Measurements from ENCODE around the gene PRKCA.
A peak's percentile ranks its signal among the peaks of the same experiment; 100 is the strongest.
"Not testable (repeated sequence)": the region's sequence is repeated elsewhere in the genome, so short reads cannot be mapped to it uniquely, and the experiment has no call there.

Gene PRKCA

DNA sequence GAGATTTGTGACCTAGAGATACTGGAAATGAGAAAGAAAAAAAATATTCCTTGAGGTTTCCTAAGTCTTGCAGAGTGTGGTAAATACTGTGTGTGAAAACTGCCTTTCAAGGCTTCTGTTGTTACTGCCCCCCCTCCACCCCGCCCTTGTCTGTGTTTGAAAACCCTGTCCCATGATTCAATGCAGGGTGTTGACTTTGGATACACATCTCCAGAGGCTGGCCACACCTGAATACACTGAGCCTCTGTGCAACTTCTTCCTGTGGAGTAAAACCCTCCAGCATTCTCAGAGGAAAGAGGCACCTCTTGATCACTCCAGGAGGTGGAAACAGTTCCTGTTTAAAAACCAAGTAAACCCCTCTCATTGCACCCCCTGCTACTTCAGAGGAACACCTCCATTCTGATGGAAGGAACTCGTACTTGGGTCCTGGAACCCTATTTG is 409.5 kb downstream of the PRKCA start:
- H3K4me3 Mint-ChIP-seq, result peak overlapping the region; percentile 20

DNA sequence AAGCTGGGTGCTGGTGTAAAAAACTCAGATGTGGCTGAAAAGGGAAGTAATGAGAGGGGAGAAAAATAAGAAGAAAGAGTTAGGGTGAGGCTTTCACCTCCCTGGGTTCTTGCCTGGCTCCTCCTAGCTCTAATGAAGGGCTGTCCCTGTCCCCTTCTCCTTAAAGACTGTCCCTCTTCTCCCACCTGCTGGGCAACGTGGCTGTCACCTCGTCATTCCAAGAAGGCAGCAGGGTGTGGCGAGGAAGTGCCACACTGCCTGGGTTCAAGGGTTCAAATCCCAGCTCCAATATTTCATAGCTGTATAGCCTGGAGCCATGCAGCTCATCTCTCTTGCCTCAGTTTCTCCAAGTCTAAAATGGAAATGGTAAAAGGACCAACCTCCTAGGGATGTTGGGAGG is 410.0 kb downstream of the PRKCA start:
- DNase-seq (ENCODE audit: low spot score in 2 of 2) (no peak), ATAC-seq (no peak)
- Mint-ChIP-seq H3K27ac (peak overlapping the region; percentile 99), H3K4me1 (peaks cover 52% of the 10 kb centered on the region), H3K9me3 (no peaks in the 10 kb centered on the region), H3K36me3 (peaks cover 15% of the 10 kb centered on the region), H3K4me3 (peak overlapping the region; percentile 20)

More for the DNA sequence above, 409.5 kb downstream of the PRKCA start:
- peak overlapping the region; percentile 99 for H3K27ac Mint-ChIP-seq
- DNase-seq (ENCODE audit: low spot score in 2 of 2), result no peak
- H3K4me1 Mint-ChIP-seq, result peaks cover 58% of the 10 kb centered on the region
- no peak for ATAC-seq
- H3K36me3 Mint-ChIP-seq, result peaks cover 15% of the 10 kb centered on the region
- H3K9me3 Mint-ChIP-seq, result no peaks in the 10 kb centered on the region

DNA sequence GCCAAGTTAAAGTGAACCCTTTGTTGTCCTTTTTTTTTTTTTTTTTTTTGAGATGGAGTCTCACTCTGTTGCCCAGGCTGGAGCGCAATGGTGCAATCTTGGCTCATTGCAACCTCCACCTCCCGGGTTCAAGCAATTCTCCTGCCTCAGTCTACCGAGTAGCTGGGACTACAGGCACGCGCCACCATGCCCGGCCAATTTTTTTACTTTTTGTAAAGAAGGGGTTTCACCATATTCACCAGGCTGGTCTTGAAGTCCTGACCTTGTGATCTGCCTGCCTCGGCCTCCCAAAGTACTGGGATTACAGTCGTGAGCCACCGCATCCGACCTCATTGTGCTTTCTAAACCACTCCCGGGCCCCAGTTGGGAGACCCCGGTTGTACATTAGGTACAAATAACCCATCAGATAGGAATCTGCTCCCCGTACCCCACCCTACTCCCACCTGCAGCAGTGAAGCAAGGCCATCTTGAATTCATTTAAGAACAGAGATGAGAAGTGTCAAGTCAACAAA is 410.7 kb downstream of the PRKCA start:
- not testable (repeated sequence) for DNase-seq (ENCODE audit: low spot score in 2 of 2); H3K9me3 Mint-ChIP-seq; ATAC-seq
- H3K36me3 Mint-ChIP-seq, result peaks cover 15% of the 10 kb centered on the region
- H3K4me3 Mint-ChIP-seq, result peak overlapping the region; percentile 55
- peak overlapping the region; percentile 99 for H3K27ac Mint-ChIP-seq
- H3K4me1 Mint-ChIP-seq, result peaks cover 50% of the 10 kb centered on the region

DNA sequence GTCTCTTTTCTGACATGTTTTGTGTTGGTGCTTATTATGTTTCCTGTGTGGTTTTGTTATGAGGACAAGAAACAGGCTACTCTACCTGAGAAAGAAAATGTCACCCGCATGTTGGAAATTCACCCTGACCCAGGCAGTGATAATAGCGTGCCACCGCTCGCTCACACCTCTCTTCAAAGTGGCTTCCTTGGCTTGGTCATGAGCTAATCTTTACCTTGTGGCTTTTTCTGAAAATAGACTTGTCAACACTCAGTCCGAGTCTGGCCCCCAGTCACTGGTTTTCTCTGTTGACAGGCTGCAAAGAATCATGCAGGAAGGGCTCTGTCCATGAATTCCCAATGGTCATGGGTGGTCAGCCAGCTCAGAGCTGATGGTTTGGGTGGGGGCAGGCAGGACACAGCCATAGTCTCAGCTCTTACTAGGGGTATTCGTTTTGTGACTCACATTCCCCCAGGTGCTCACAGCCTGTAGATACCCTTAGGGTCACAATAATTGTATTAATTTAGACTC is 411.2 kb downstream of the PRKCA start:
- H3K4me1 Mint-ChIP-seq, result peaks cover 50% of the 10 kb centered on the region
- H3K9me3 Mint-ChIP-seq, result no peaks in the 10 kb centered on the region
- ATAC-seq (peak; percentile 93), DNase-seq (ENCODE audit: low spot score in 2 of 2) (peak; percentile 38 to 84)
- H3K27ac Mint-ChIP-seq, result peak overlapping the region; percentile 99
- H3K4me3 Mint-ChIP-seq, result peak overlapping the region; percentile 55
- H3K36me3 Mint-ChIP-seq, result peaks cover 15% of the 10 kb centered on the region

DNA sequence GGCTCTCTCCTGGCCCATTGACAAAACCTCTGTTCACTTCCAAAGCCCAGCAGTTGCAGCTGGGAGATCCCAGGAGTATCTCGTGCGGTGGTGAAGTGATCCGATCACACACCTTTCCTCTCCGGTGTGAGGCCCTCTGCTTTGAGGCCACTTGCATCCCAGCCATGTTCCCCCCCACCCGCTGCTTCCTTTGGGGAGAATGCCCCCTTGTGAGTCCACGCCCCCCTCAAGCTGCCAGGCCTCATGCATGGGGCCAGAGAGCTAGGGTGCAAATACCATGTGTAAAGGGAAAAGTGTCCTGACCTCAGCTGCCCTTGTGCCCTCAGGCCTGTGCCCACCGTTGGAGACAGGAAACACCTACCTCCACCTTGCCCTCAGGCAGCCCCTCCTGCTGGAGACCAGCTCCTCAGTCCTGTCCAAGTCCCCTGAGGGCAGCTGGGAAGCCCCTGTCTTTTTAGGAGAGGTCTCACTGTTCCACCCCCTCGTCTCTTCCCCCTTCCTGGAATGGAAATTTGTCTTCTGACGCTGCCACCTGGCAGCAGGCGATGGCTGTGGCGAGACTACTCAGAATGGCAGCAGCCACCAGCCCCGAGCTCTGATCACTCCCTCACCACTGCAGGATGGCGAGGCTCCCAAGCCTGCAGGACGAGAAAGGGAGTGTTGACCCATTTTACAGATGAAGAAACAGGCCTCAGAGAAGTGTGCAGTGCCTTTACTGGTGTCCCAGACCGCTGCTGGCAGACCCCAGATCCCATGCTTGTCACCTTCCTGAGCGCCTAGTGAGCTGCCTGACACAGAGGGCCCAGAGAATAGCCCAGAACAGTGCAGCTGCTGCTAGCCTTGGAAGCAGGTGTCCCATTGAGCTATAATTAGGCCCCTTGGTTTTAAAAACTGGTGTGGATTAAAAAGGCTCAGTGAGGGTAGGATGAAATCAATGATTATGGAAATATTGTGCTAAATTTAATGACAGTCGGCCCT is 411.9 kb downstream of the PRKCA start:
- H3K27ac Mint-ChIP-seq, result peak overlapping the region; percentile 99
- peak overlapping the region; percentile 55 for H3K4me3 Mint-ChIP-seq
- no peak for ATAC-seq

DNA sequence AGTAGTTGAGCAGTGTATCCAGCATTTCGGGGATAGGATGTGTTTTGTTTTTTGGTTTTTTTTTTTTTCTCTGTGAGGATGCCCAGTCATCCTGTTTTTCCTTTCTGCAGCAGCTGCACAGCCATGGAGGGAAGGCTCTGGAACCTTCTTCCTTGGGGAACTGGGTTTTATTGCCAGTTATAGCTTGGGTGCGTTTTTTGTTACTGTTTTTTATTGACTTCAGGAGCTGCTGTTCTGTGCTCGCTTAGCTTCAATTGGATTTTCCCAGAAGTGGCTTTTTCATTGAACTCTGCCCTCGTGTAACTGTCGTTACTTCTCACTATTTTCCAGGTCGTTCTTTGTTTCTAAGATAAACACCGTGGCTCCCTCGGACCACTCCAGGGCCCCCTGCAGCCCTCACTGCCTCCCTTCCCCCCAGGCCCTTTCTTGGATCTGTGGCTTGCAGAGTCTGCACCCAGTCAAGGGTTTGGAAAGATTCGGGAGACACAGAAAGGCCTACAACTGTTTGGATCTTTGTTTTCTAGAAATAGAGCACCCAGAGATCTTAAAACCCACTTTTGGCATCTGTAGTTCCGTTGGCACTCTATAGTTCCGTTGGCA is 412.8 kb downstream of the PRKCA start:
- peak overlapping the region; percentile 99 for H3K27ac Mint-ChIP-seq
- no peaks in the 10 kb centered on the region for H3K9me3 Mint-ChIP-seq
- H3K4me1 Mint-ChIP-seq, result peaks cover 56% of the 10 kb centered on the region
- peak overlapping the region; percentile 55 for H3K4me3 Mint-ChIP-seq
- ATAC-seq (no peak), DNase-seq (ENCODE audit: low spot score in 2 of 2) (no peak)
- peaks cover 15% of the 10 kb centered on the region for H3K36me3 Mint-ChIP-seq

More for the DNA sequence above, 411.9 kb downstream of the PRKCA start:
- peaks cover 15% of the 10 kb centered on the region for H3K36me3 Mint-ChIP-seq
- peaks cover 55% of the 10 kb centered on the region for H3K4me1 Mint-ChIP-seq
- H3K9me3 Mint-ChIP-seq, result no peaks in the 10 kb centered on the region
- peak in 1 of 2 donors; percentile 59 for DNase-seq (ENCODE audit: low spot score in 2 of 2)

DNA sequence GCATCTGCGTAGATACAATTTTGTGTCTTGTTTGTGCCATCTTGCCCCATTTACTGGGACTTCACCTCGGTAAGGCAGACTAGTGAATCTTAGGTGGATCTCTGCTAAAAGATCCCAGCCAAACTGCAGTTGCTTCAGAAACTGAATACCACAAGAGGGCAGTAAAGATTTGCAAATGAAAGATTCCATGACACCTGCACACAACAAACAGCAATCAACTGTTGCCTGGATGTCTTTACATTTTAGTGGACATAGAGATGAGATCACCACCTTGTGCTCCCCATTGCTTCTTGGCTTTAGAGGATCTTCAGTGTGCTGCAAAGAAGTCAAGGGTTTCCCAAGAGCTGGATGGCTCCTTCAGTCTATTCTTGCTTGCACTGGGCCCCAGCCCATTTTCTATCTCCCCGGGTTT is 413.3 kb downstream of the PRKCA start:
- Mint-ChIP-seq H3K27ac (peak overlapping the region; percentile 99), H3K4me1 (peaks cover 54% of the 10 kb centered on the region), H3K9me3 (no peaks in the 10 kb centered on the region), H3K36me3 (peaks cover 15% of the 10 kb centered on the region), H3K4me3 (no peak overlapping the region)
- DNase-seq (ENCODE audit: low spot score in 2 of 2) (no peak), ATAC-seq (peak; percentile 19)

DNA sequence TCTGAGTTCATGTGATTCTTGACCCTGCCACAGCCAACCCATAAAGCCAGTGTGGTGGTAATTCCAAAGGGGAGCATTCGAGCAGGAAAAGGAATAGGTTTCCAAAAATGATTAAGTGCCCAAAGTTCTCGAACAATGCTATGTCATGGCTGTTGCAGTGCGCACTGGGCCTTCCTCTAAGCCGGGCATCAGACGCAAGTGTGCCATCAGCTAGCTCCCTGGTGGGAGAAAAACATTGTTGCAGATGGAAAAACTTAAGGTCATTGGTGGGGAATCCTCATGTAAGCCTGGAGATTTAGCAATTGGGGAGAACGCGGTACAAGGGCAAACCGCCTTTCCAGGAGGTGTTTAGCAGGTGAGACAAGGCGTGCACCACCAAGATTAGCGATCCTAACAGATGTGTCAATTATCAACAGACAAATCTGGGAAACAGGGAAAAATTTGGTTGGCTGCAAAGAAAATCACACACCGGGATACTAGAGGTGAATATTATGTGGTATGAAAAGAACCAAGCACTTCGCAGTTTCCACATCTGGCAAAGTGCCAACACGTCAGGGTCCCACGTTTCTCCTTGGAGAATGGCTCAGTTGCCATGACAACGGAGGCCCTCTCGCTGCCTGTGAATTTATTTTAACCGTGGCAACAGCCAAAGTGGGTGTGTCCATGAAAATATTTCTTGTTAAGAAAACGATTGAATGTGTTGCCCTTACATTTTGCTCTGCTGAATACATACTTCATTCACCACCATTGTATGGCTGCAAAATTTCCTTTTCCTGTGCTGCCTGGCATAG is 414.0 kb downstream of the PRKCA start:
- DNase-seq (ENCODE audit: low spot score in 2 of 2), result no peak
- peaks cover 15% of the 10 kb centered on the region for H3K36me3 Mint-ChIP-seq
- no peak for ATAC-seq
- peak overlapping the region; percentile 99 for H3K27ac Mint-ChIP-seq
- H3K9me3 Mint-ChIP-seq, result no peaks in the 10 kb centered on the region
- peaks cover 51% of the 10 kb centered on the region for H3K4me1 Mint-ChIP-seq
- H3K4me3 Mint-ChIP-seq, result no peak overlapping the region

DNA sequence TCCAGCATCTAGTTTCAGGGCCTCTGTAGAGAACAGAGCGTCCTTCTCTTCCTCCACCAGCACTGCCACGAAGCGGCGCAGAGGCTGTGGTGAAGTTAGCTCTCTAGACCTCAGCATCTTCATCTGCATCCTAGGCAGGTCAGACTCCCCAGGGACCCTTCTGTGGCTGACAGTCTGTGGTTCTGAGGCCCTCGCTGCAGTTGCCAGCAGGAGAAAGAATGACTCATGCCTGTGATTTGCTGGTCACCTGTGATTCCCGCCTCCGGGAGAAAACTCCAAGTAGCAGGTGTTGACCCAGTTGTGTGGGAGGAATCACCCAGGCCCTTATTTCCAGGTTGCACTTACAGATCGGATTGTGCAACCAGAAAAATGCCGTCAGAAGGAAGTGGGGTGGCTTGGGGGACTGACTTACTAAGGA is 415.2 kb downstream of the PRKCA start:
- no peak for DNase-seq (ENCODE audit: low spot score in 2 of 2)

DNA sequence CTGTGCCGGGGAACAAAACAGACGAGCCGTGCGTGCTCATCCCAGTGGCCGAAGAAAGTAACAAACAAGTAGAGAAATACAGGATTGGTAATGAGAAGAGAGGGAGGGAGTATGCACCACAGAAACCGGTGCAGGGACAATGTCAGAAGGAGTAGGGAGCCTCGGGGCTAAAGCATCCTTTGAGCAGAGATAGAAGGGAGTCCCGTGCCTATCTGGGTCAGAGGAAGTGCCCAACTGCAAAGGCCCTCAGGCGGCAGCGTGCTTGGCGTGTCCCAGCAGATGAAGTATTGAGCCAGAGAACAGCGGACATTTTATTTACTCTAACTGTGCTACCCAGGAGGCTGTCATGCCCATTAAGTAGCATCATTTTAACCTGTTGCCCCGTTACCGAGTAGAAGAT is 417.6 kb downstream of the PRKCA start:
- DNase-seq (ENCODE audit: low spot score in 2 of 2) (no peak), ATAC-seq (no peak)
- peaks cover 7% of the 10 kb centered on the region for H3K36me3 Mint-ChIP-seq
- no peak overlapping the region for H3K4me3 Mint-ChIP-seq
- H3K9me3 Mint-ChIP-seq, result no peaks in the 10 kb centered on the region
- H3K27ac Mint-ChIP-seq, result no peak overlapping the region
- H3K4me1 Mint-ChIP-seq, result peaks cover 27% of the 10 kb centered on the region

More for the DNA sequence above, 415.2 kb downstream of the PRKCA start:
- peaks cover 38% of the 10 kb centered on the region for H3K4me1 Mint-ChIP-seq
- H3K36me3 Mint-ChIP-seq, result peaks cover 15% of the 10 kb centered on the region
- H3K4me3 Mint-ChIP-seq, result no peak overlapping the region
- H3K27ac Mint-ChIP-seq, result peak overlapping the region; percentile 45
- ATAC-seq, result no peak
- H3K9me3 Mint-ChIP-seq, result no peaks in the 10 kb centered on the region

DNA sequence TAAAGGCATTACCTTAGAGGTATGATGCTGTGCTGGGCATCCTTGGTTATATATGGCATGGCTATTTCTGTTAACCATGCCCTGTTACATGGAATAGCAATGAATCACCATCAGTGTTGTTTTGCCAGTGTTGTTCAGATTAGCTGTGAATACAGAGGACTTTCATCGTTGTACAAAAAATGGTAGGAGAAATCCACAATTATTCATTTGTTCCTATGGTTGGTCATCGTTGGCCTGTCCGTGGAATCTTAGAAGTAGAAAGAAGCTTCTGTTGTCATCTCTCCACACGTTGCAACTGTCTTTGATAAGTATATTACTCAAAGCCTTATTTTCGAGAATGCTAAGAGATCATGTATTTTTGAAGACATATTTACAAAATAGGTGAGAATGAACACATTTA is 418.2 kb downstream of the PRKCA start:
- Mint-ChIP-seq H3K4me3 (no peak overlapping the region), H3K36me3 (peaks cover 7% of the 10 kb centered on the region), H3K4me1 (peaks cover 31% of the 10 kb centered on the region), H3K9me3 (no peaks in the 10 kb centered on the region), H3K27ac (peak overlapping the region; percentile 16)
- no peak for DNase-seq (ENCODE audit: low spot score in 2 of 2)
- no peak for ATAC-seq

DNA sequence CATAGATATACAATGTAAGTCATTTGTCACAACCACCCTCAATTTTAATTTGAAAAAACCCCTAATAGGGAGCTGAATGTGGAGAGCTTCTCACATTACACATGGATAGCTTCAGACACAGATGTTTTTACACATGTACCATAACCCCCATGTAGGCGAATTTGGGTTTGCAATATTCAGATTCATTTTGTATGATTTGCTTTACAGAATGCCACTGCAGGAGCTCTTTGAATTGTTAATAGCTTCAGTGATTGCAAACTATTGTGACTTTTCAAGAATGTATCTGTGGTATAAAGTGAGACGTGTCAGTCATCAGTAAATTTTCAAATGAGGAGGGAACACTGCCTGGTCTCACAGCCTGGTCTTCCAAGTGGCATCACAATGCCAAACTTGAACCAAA is 419.9 kb downstream of the PRKCA start:
- ATAC-seq (no peak), DNase-seq (ENCODE audit: low spot score in 2 of 2) (no peak)
- Mint-ChIP-seq H3K27ac (no peak overlapping the region), H3K36me3 (no peaks in the 10 kb centered on the region), H3K4me3 (no peak overlapping the region), H3K4me1 (peaks cover 34% of the 10 kb centered on the region), H3K9me3 (no peaks in the 10 kb centered on the region)

DNA sequence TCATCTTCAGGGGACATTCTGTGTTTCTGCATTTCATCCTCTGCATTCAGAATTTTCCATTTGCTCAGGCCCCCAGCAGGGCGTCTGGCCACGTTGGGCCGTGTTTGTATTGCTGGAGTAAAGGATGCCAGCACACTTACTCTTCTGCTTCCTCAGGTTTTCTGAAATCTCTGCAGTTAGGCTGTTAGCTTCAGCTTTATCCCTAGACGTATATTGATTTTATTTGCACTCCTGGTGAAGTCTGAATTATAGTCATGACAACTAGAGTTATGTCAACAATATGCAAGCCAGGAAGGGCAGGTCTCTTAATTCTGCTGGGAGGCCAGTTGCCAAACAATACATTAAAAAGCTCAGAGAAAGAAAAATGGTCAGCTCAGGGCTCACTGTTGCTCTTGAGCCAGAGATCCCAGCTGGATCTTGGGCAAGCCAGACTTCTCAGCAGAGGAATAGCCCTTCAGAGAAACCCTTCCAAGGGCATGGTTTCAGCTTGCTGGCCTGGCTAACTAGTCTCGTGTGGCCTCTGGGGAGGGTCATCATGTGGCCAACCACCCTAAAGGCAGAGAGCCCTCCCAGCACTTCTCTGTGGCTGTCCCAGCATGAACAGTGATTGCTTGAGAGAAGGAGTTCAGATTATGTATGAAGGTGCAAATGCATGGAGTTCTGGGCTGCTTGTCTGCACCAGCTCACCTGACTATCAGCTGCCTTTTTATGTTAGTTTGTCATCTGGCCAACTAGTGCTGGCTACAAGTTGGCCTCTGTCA is 422.3 kb downstream of the PRKCA start:
- H3K4me3 Mint-ChIP-seq, result no peak overlapping the region
- no peaks in the 10 kb centered on the region for H3K9me3 Mint-ChIP-seq
- no peak for DNase-seq (ENCODE audit: low spot score in 2 of 2)
- ATAC-seq, result no peak
- H3K27ac Mint-ChIP-seq, result peak overlapping the region; percentile 76
- H3K36me3 Mint-ChIP-seq, result no peaks in the 10 kb centered on the region
- H3K4me1 Mint-ChIP-seq, result peaks cover 27% of the 10 kb centered on the region

DNA sequence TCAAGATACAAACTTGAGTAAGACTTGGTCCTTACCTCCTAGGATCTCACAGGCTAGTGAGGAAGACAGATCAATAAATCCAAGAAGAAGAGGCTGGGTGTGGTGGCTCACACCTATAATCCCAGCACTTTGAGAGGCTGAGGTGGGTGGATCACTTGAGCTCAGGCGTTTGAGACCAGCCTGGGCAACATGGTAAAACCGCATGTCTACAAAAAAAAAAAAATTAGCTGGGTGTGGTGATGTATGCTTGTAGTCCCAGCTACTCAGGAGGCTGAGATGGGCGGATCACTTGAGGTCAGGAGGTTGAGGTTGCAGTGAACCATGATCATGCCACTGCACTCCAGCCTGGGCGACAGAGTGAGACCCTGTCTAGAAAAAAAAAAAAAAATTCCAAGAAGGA is 423.0 kb downstream of the PRKCA start:
- not testable (repeated sequence) for H3K9me3 Mint-ChIP-seq; DNase-seq (ENCODE audit: low spot score in 2 of 2); H3K4me3 Mint-ChIP-seq; H3K36me3 Mint-ChIP-seq
- ATAC-seq, result peak; percentile 46
- Mint-ChIP-seq H3K27ac (peak overlapping the region; percentile 76), H3K4me1 (peaks cover 29% of the 10 kb centered on the region)

All from stimulated activated effector memory CD8-positive, alpha-beta T cell treated with anti-CD3 and anti-CD28 coated beads, Interleukin-12 subunit alpha, Interleukin-12 subunit beta, amount 100 ng/mL, for 72 hours (primary cell).